PC-3 (cell line): ENCODE data around the gene B4GALT5. TPM values are rescaled to one million over a fixed set of nuclear protein-coding genes. Genes with fewer than 3 reads are reported as not detected.

Experiments
- ATAC-seq: fragments of 200-7000 bp; cut with Tn5 transposase; 2 replicates; pipeline ENCODE4 v1.9.1; 2020; ENCODE audit warnings: mild to moderate bottlenecking, moderate library complexity
- BruUV-seq: library from RNA; stranded (reverse); fragments of 400-500 nt; replicated peaks from 2 replicates; lab custom pipeline; 2021; lab: Mats Ljungman, UMichigan
- CTCF ChIA-PET: fragments of 300-600 bp; sonication (Branson Sonifier 250); formaldehyde crosslinking; loops from one replicate; lab custom pipeline; 2022; ENCODE audit warnings: antibody characterized with exemption; lab: Charles Lee
- POLR2A ChIA-PET: fragments of 300-600 bp; sonication (Branson Sonifier 250); formaldehyde crosslinking; loops from one replicate; lab custom pipeline; 2022; ENCODE audit warnings: antibody characterized with exemption; ENCODE audit not compliant: unreplicated experiment; lab: Charles Lee
- DNase-seq: peaks from one replicate; pipeline ENCODE4 v3.0.0-alpha.2; 2015
- H2AFZ ChIP-seq: fragments of 300-600 bp; sonication (generic); 2 replicates; pipeline ENCODE4 v1.6.0; 2016; ENCODE audit warnings: antibody characterized with exemption, low read length
- H3F3A ChIP-seq: fragments of 300-600 bp; sonication (generic); one replicate; pipeline ENCODE4 v1.6.0; 2017; ENCODE audit warnings: antibody characterized with exemption, low read length, control low read depth, mild to moderate bottlenecking; ENCODE audit not compliant: unreplicated experiment
- H3K27ac ChIP-seq: fragments of 300-600 bp; sonication (generic); 2 replicates; pipeline ENCODE4 v1.5.1; 2016; ENCODE audit warnings: mild to moderate bottlenecking, low read length
- H3K27me3 ChIP-seq: fragments of 300-600 bp; sonication (generic); 2 replicates; pipeline ENCODE4 v1.6.1; 2016; ENCODE audit warnings: low read length, mixed read lengths
- H3K36me3 ChIP-seq: fragments of 300-600 bp; sonication (generic); 2 replicates; pipeline ENCODE4 v1.6.1; 2016; ENCODE audit warnings: low read depth, mixed run types, low read length, mixed read lengths
- H3K4me1 ChIP-seq: fragments of 300-600 bp; sonication (generic); 2 replicates; pipeline ENCODE4 v1.5.1; 2016; ENCODE audit warnings: low read length; ENCODE audit not compliant: insufficient read depth
- H3K4me2 ChIP-seq: fragments of 300-600 bp; sonication (generic); 2 replicates; pipeline ENCODE4 v1.6.0; 2016; ENCODE audit warnings: low read length
- H3K4me3 ChIP-seq: fragments of 300-600 bp; sonication (generic); 2 replicates; pipeline ENCODE4 v1.5.1; 2016; ENCODE audit warnings: mild to moderate bottlenecking, low read length, mixed read lengths
- H3K79me2 ChIP-seq: fragments of 300-600 bp; sonication (generic); 2 replicates; pipeline ENCODE4 v1.6.1; 2017; ENCODE audit warnings: low read length, mixed read lengths
- H3K9ac ChIP-seq: fragments of 300-600 bp; sonication (generic); 2 replicates; pipeline ENCODE4 v1.6.0; 2016; ENCODE audit warnings: mild to moderate bottlenecking, low read length
- H3K9me2 ChIP-seq: fragments of 300-600 bp; sonication (generic); replicated peaks from 2 replicates; pipeline ENCODE4 v1.6.1; 2016; ENCODE audit warnings: mixed run types, low read length, mixed read lengths
- H3K9me3 ChIP-seq: fragments of 300-600 bp; sonication (generic); 2 replicates; pipeline ENCODE4 v1.6.1; 2016; ENCODE audit warnings: low read length, mixed read lengths
- H4K20me1 ChIP-seq: fragments of 300-600 bp; sonication (generic); 2 replicates; pipeline ENCODE4 v1.6.1; 2016; ENCODE audit warnings: low read length, mixed read lengths
- CTCF ChIP-seq: fragments of 300-600 bp; sonication (generic); conservative IDR thresholded peaks from 2 replicates; pipeline ENCODE4 v1.5.1; 2017; ENCODE audit warnings: antibody characterized with exemption, low read depth, mild to moderate bottlenecking, low read length
- EZH2 ChIP-seq: fragments of 300-600 bp; sonication (generic); IDR thresholded peaks from one replicate; pipeline ENCODE4 v1.6.1; 2017; ENCODE audit warnings: antibody characterized with exemption, mild to moderate bottlenecking, low read length; ENCODE audit not compliant: unreplicated experiment
- EZH2phosphoT487 ChIP-seq: fragments of 300-600 bp; sonication (generic); IDR thresholded peaks from 2 replicates; pipeline ENCODE4 v1.6.1; 2018; ENCODE audit warnings: mild to moderate bottlenecking, antibody characterized with exemption, low read length, borderline replicate concordance
- intact Hi-C: fragments of 100-400 bp; cut with micrococcal nuclease; formaldehyde crosslinking; loops from 2 replicates; pipeline ENCODE4 v1.9.0; 2023
- total RNA-seq: library from RNA; depleted of rRNA; stranded (reverse); fragments of >200 nt; gene quantifications from 2 replicates; pipeline ENCODE4 v1.2.3, GENCODE V29; 2014

Gene B4GALT5
- total RNA-seq, 1 experiment from 2014 or later, result 18.1 TPM

GRCh38 chr20:49608752-49609670 is 104.7 kb downstream of the B4GALT5 start:
- H4K20me1 ChIP-seq, result no peaks in the 10 kb centered on the region
- peaks cover 31% of the 10 kb centered on the region for H3K4me1 ChIP-seq
- H3K27ac ChIP-seq, result no peak overlapping the region
- H3K79me2 ChIP-seq, result no peaks in the 10 kb centered on the region
- CTCF ChIA-PET, result interaction anchor here (0.5 to 3.6 kb wide), 10 partner anchors 25 to 549 kb away, joined by 3 to 64 read pairs (median 3); no protein-coding TSS in a partner anchor
- H3K9me3 ChIP-seq, result no peaks in the 10 kb centered on the region
- POLR2A ChIA-PET, result no interaction called here
- no peaks in the 10 kb centered on the region for H3K27me3 ChIP-seq
- intact Hi-C loops, result loop anchor here (1.0 to 5.0 kb wide), 2 partner anchors 68 to 277 kb away; no protein-coding TSS in a partner anchor
- ATAC-seq (peak; percentile 42), DNase-seq (peak; percentile 83)
- H3K9me2 ChIP-seq, result no peaks in the 10 kb centered on the region
- no peaks in the 10 kb centered on the region for H3F3A ChIP-seq
- H3K4me2 ChIP-seq, result peak overlapping the region; percentile 65
- BruUV-seq, result no TSS peak
- H3K36me3 ChIP-seq, result no peaks in the 10 kb centered on the region
- no peak overlapping the region for H3K9ac ChIP-seq
- peak overlapping the region; percentile 24; the same call in 1 of the 2 replicates for H3K4me3 ChIP-seq
- peak overlapping the region; percentile 41; the same call in 1 of the 2 replicates for H2AFZ ChIP-seq
- TF ChIP-seq CTCF (peak; percentile 99), EZH2phosphoT487 (no peak), EZH2 (no peak)

- Histone ChIP-seq H3K36me3 (no peaks in the 10 kb centered on the region), H3K4me3 (no peak overlapping the region), H3K79me2 (no peaks in the 10 kb centered on the region), H3K27me3 (no peaks in the 10 kb centered on the region), H3K4me2 (no peak overlapping the region), H3F3A (no peaks in the 10 kb centered on the region), H3K4me1 (peaks cover 31% of the 10 kb centered on the region), H3K27ac (no peak overlapping the region), H3K9ac (no peak overlapping the region), H2AFZ (no peak overlapping the region), H3K9me3 (no peaks in the 10 kb centered on the region), H4K20me1 (no peaks in the 10 kb centered on the region), H3K9me2 (no peaks in the 10 kb centered on the region)
- DNase-seq (no peak), ATAC-seq (no peak)
- TF ChIP-seq CTCF (no peak), EZH2 (no peak), EZH2phosphoT487 (no peak)
- ChIA-PET POLR2A (no interaction called here), CTCF (interaction anchor here (0.7 to 3.6 kb wide), 2 partner anchors 16 to 65 kb away, joined by 4 to 64 read pairs; no protein-coding TSS in a partner anchor)
- BruUV-seq, result no TSS peak
- intact Hi-C loops, result loop anchor here (5.0 kb wide), 1 partner anchor 275 kb away; no protein-coding TSS in a partner anchor
These were observed 106.1 kb downstream of the B4GALT5 start for GRCh38 chr20:49607568-49607967.
